Naive thymus-derived CD4-positive, alpha-beta T cell (primary cell): ENCODE data around the gene CMPK1. TPM values are rescaled to one million over a fixed set of nuclear protein-coding genes. Genes with fewer than 3 reads are reported as not detected.

Experiments used
- ATAC-seq: fragments of 150-1000 bp; cut with Tn5 transposase; 2 replicates; pipeline ENCODE4 v1.10.0; 2021; ENCODE audit warnings: mild to moderate bottlenecking, moderate library complexity
- CTCF ChIA-PET: fragments of 350-600 bp; sonication (Branson Sonifier 250); formaldehyde crosslinking; loops from one replicate; lab custom pipeline; 2021; ENCODE audit warnings: antibody characterized with exemption; lab: Charles Lee
- POLR2A ChIA-PET: fragments of 350-600 bp; sonication (Branson Sonifier 250); formaldehyde crosslinking; loops from one replicate; lab custom pipeline; 2021; ENCODE audit warnings: antibody characterized with exemption, inconsistent platforms; lab: Charles Lee
- DNase-seq, 9 donors: peaks; one replicate each; pipeline versions ENCODE4 v3.0.0 to v3.0.0-alpha.2; 2020 to 2022; ENCODE audit warnings: mixed read lengths in 1 of 9
- H3K27ac ChIP-seq: one replicate; pipeline ENCODE4 v1.7.0; 2013; ENCODE audit warnings: mild to moderate bottlenecking, low read depth, low read length, moderate library complexity
- H3K27me3 ChIP-seq, 2 donors: one replicate each; pipeline ENCODE4 v1.7.0; 2013; ENCODE audit warnings: low read length in 2 of 2, mild to moderate bottlenecking in 2 of 2, moderate library complexity in 2 of 2; ENCODE audit not compliant: control insufficient read depth in 2 of 2, insufficient read depth in 2 of 2
- H3K36me3 ChIP-seq, 3 experiments: 1 replicate in 2 of 3; 2 replicates in 1 of 3; pipeline ENCODE4 v1.7.0; 2013; ENCODE audit warnings: low read length in 3 of 3, mild to moderate bottlenecking in 3 of 3, moderate library complexity in 1 of 3; ENCODE audit not compliant: insufficient read depth in 3 of 3, control insufficient read depth in 2 of 3
- H3K4me1 ChIP-seq, 2 donors: one replicate each; pipeline ENCODE4 v1.7.0; 2013; ENCODE audit warnings: low read length in 2 of 2, mild to moderate bottlenecking in 2 of 2, moderate library complexity in 1 of 2; ENCODE audit not compliant: control insufficient read depth in 2 of 2, insufficient read depth in 2 of 2
- H3K4me3 ChIP-seq: 2 replicates; pipeline ENCODE4 v1.7.0; 2013; ENCODE audit warnings: mild to moderate bottlenecking, low read length
- H3K9me3 ChIP-seq, 3 experiments: 1 replicate in 2 of 3; 2 replicates in 1 of 3; pipeline ENCODE4 v1.7.0; 2013; ENCODE audit warnings: low read length in 3 of 3; ENCODE audit not compliant: control insufficient read depth in 2 of 3
- H3K27ac Mint-ChIP-seq, 9 donors: one replicate each; pipeline ENCODE4 v1.8.0; 2020 to 2022; ENCODE audit warnings: mixed read lengths in 9 of 9, mild to moderate bottlenecking in 8 of 9, moderate library complexity in 5 of 9, inconsistent platforms in 2 of 9
- H3K27me3 Mint-ChIP-seq, 5 donors: one replicate each; pipeline ENCODE4 v1.8.0; 2021 to 2022; ENCODE audit warnings: mixed read lengths in 5 of 5, mild to moderate bottlenecking in 1 of 5
- H3K36me3 Mint-ChIP-seq, 5 donors: one replicate each; pipeline ENCODE4 v1.8.0; 2020 to 2022; ENCODE audit warnings: mixed read lengths in 5 of 5, mild to moderate bottlenecking in 3 of 5, inconsistent platforms in 1 of 5
- H3K4me1 Mint-ChIP-seq, 7 donors: one replicate each; pipeline ENCODE4 v1.8.0; 2020 to 2022; ENCODE audit warnings: mixed read lengths in 7 of 7, mild to moderate bottlenecking in 3 of 7, inconsistent platforms in 1 of 7
- H3K4me3 Mint-ChIP-seq, 10 donors: one replicate each; pipeline ENCODE4 v1.8.0; 2020 to 2022; ENCODE audit warnings: mild to moderate bottlenecking in 10 of 10, mixed read lengths in 10 of 10, moderate library complexity in 6 of 10, inconsistent platforms in 2 of 10
- H3K9me3 Mint-ChIP-seq, 11 donors: one replicate each; pipeline ENCODE4 v1.8.0; 2020 to 2022; ENCODE audit warnings: mixed read lengths in 11 of 11, mild to moderate bottlenecking in 4 of 11, inconsistent platforms in 1 of 11, moderate library complexity in 1 of 11
- intact Hi-C, 2 donors: fragments of 100-400 bp; cut with micrococcal nuclease; formaldehyde crosslinking; loops; one replicate each; pipeline ENCODE4 v1.15.1; 2023
- polyA plus RNA-seq, 2 donors: library from polyadenylated mRNA; unstranded; fragments of 300-500 nt; fragmentation: Illumina TruSeq; gene quantifications; one replicate each; pipeline ENCODE4 v1.2.3, GENCODE V29; 2021
- total RNA-seq, 6 experiments: library from RNA in 5 of 6; stranded (reverse) in 5 of 6; gene quantifications; 1 replicate in 5 of 6; 2 replicates in 1 of 6; pipeline ENCODE4 v1.2.3 and lab custom pipeline; 2021 to 2026

Gene CMPK1
- total and polyA plus RNA-seq, 7 experiments from 2014 or later: 83.2 to 159 (median 134) TPM

DNA sequence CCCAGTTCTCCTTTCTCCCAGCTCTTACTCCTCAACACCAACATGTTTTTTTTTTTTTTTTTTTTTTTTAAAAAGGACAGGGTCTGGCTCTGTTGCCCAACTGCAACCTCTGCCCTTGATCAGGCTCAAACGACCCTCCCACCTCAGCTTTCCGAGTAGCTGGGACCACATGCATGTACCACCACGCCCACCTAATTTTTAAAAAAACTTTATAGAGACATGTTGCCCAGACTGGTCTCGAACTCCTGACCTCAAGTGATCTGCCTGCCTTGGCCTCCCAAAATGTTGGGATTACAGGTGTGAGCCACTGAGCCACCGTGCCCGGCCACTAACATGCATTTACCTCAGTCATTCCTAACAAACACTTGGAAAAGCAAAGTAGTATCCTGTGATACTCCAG, 51.4 kb downstream of the CMPK1 start:
- no peak for DNase-seq
- no peak for ATAC-seq
- Mint-ChIP-seq H3K4me3 (no peak overlapping the region), H3K27me3 (peaks cover 0 to 2% (median 0%) of the 10 kb centered on the region in 5 donors), H3K36me3 (peaks cover 0 to 15% (median 5%) of the 10 kb centered on the region in 5 donors), H3K27ac (peak overlapping the region in 1 of 9 donors; percentile 18), H3K4me1 (peaks cover 0 to 4% (median 0%) of the 10 kb centered on the region in 7 donors), H3K9me3 (no peaks in the 10 kb centered on the region)
- no peaks in the 10 kb centered on the region for H3K9me3 ChIP-seq
- H3K4me3 ChIP-seq: no peak overlapping the region
- peaks cover 0 to 3% (median 0%) of the 10 kb centered on the region in 3 experiments for H3K36me3 ChIP-seq
- ChIA-PET POLR2A (no interaction called here), CTCF (no interaction called here)
- H3K27me3 ChIP-seq: no peaks in the 10 kb centered on the region
- no peaks in the 10 kb centered on the region for H3K4me1 ChIP-seq
- no peak overlapping the region for H3K27ac ChIP-seq
- intact Hi-C loops: no loop called here

DNA sequence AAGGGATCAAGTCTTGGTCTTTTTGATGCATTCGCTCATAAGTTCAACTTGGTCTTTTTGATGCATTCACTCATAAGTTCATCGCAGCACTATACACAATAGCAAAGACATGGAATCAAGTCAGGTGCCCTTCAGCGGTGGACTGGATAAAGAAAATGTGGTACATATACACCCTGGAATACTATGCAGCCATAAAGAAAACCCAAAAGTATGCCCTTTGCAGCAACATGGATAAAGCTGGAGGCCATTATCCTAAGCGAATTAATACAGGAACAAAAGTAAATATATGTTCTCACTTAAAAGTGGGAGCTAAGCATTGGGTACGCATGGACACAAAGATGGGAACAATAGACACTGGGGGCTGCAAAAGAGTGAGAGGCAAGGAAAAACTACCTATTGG, 52.7 kb downstream of the CMPK1 start:
- Mint-ChIP-seq H3K4me3 (no peak overlapping the region), H3K27ac (no peak overlapping the region), H3K4me1 (peaks cover 0 to 4% (median 0%) of the 10 kb centered on the region in 7 donors), H3K27me3 (peaks cover 0 to 6% (median 3%) of the 10 kb centered on the region in 5 donors), H3K9me3 (no peaks in the 10 kb centered on the region), H3K36me3 (peaks cover 0 to 8% (median 5%) of the 10 kb centered on the region in 5 donors)
- H3K4me1 ChIP-seq: no peaks in the 10 kb centered on the region
- POLR2A ChIA-PET: no interaction called here
- H3K4me3 ChIP-seq: no peak overlapping the region
- CTCF ChIA-PET: no interaction called here
- ATAC-seq: no peak
- no peak for DNase-seq
- intact Hi-C loops: no loop called here
- H3K9me3 ChIP-seq: no peaks in the 10 kb centered on the region
- no peak overlapping the region for H3K27ac ChIP-seq
- no peaks in the 10 kb centered on the region for H3K36me3 ChIP-seq
- no peaks in the 10 kb centered on the region for H3K27me3 ChIP-seq

DNA sequence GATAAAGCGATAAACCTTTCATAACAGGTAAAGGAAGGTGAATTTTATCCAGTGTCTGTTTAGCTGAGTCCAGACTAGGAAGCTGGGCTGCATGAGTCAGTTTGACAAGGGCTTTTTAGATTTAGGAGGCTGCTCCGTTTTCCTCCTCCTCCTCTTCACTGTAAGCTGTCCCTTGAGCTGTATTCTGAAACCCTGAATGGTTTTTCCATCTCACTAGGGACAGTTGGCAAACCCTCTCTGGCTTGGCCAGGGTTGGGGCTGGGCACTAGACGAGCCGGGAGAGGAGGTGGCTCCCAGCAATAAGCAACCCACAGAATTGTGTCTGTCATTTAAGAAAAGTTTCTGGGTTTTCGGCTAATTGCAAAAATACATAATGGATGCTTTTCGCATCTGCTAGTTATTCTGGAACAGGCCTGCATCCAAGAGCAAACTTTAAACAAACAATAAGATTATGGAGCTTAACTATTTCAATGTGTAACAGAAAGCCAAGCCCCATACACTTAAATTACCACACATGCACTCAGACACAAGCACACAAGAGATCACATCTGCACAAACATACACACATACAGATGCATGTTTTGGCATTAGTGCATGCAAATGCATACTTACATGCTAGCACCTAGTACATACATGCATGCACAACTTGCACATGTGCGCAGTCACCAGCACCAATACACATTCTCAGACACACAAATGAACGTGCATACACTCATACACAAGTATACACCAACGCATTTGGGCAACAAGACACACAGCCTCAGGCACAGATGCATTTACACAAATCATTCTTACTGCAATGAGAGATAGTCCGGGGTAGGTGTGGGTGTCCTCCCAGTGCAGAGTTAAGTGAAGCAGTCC, 54.7 kb downstream of the CMPK1 start:
- H3K4me1 ChIP-seq: no peaks in the 10 kb centered on the region
- ChIA-PET CTCF (interaction anchor here (0.6 to 0.9 kb wide), 2 partner anchors 233 to 338 kb away, joined by 3 read pairs; no protein-coding TSS in a partner anchor), POLR2A (no interaction called here)
- H3K27ac Mint-ChIP-seq: no peak overlapping the region
- no peaks in the 10 kb centered on the region for H3K9me3 Mint-ChIP-seq
- ATAC-seq (no peak), DNase-seq (no peak)
- H3K36me3 Mint-ChIP-seq: peaks cover 0 to 4% (median 0%) of the 10 kb centered on the region in 5 donors
- no peaks in the 10 kb centered on the region for H3K9me3 ChIP-seq
- H3K4me3 Mint-ChIP-seq: no peak overlapping the region
- H3K27ac ChIP-seq: no peak overlapping the region
- no peaks in the 10 kb centered on the region for H3K36me3 ChIP-seq
- no peak overlapping the region for H3K4me3 ChIP-seq
- peaks cover 0 to 4% (median 0%) of the 10 kb centered on the region in 7 donors for H3K4me1 Mint-ChIP-seq
- no peaks in the 10 kb centered on the region for H3K27me3 ChIP-seq
- intact Hi-C loops: loop anchor here (1.0 to 2.0 kb wide), 3 partner anchors 322 to 338 kb away; no protein-coding TSS in a partner anchor
- peaks cover 3 to 9% (median 7%) of the 10 kb centered on the region in 5 donors for H3K27me3 Mint-ChIP-seq

DNA sequence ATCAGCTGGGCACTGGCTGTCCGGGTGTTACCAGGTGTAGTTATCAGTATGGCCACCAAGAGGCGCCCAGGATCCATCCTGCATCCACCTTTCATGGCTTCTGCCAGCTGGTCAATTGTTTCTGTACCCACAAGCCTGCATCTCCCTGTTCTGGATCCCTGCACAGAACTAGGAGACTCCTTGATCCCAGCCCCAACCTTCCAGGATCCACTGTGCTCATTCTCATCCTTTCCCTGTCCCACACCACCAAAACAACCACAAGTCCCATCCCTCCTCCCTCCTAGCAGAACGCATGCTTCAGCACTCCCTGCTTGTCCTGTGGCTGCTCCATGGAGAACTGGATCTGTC, 55.3 kb downstream of the CMPK1 start:
- Histone ChIP-seq H3K27me3 (no peaks in the 10 kb centered on the region), H3K9me3 (no peaks in the 10 kb centered on the region), H3K36me3 (no peaks in the 10 kb centered on the region), H3K27ac (no peak overlapping the region), H3K4me1 (no peaks in the 10 kb centered on the region), H3K4me3 (no peak overlapping the region)
- ChIA-PET CTCF (interaction anchor here (0.9 kb wide), 1 partner anchor 338 kb away, joined by 3 read pairs; no protein-coding TSS in a partner anchor), POLR2A (no interaction called here)
- ATAC-seq: peak; percentile 57
- H3K27me3 Mint-ChIP-seq: peaks cover 3 to 9% (median 7%) of the 10 kb centered on the region in 5 donors
- no peak overlapping the region for H3K4me3 Mint-ChIP-seq
- peaks cover 0 to 4% (median 0%) of the 10 kb centered on the region in 5 donors for H3K36me3 Mint-ChIP-seq
- intact Hi-C loops: loop anchor here (1.0 to 2.0 kb wide), 3 partner anchors 321 to 337 kb away; no protein-coding TSS in a partner anchor
- peaks cover 0 to 4% (median 0%) of the 10 kb centered on the region in 7 donors for H3K4me1 Mint-ChIP-seq
- no peak overlapping the region for H3K27ac Mint-ChIP-seq
- H3K9me3 Mint-ChIP-seq: no peaks in the 10 kb centered on the region
- DNase-seq: peak in 4 of 9 donors; percentile 12 to 43 (median 16)

DNA sequence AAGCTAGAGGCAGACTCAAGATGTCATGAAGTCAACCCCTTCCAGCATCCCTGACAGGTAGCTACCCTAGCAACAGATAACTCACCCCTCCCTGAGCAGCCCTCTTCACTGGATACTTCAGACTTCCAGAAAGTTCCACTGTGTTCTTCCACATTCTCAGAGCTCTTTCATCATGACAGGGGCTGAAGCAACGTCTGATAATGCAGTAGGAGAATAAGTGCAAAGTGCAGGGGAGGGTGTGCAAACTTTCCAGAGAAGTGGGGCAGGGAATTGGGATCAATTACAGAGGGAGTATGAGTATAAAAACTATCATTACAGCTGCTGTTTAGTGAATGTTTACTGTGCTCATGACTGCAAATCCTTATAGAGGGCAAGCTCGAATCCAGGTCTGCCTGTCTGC, 56.1 kb downstream of the CMPK1 start:
- peaks cover 0 to 4% (median 0%) of the 10 kb centered on the region in 5 donors for H3K36me3 Mint-ChIP-seq
- H3K4me3 Mint-ChIP-seq: no peak overlapping the region
- DNase-seq (no peak), ATAC-seq (no peak)
- H3K4me1 Mint-ChIP-seq: peaks cover 0 to 4% (median 0%) of the 10 kb centered on the region in 7 donors
- H3K27ac Mint-ChIP-seq: peak overlapping the region in 2 of 9 donors; percentile 8 to 29
- H3K9me3 Mint-ChIP-seq: no peaks in the 10 kb centered on the region
- no peaks in the 10 kb centered on the region for H3K27me3 ChIP-seq
- ChIA-PET CTCF (interaction anchor here (0.6 kb wide), 1 partner anchor 443 kb away, joined by 3 read pairs; no protein-coding TSS in a partner anchor), POLR2A (no interaction called here)
- peaks cover 10 to 15% (median 12%) of the 10 kb centered on the region in 5 donors for H3K27me3 Mint-ChIP-seq
- no peaks in the 10 kb centered on the region for H3K4me1 ChIP-seq
- H3K9me3 ChIP-seq: no peaks in the 10 kb centered on the region
- no peak overlapping the region for H3K27ac ChIP-seq
- no peak overlapping the region for H3K4me3 ChIP-seq
- no peaks in the 10 kb centered on the region for H3K36me3 ChIP-seq
- intact Hi-C loops: loop anchor here (1.0 to 2.0 kb wide), 2 partner anchors 321 to 337 kb away; no protein-coding TSS in a partner anchor

DNA sequence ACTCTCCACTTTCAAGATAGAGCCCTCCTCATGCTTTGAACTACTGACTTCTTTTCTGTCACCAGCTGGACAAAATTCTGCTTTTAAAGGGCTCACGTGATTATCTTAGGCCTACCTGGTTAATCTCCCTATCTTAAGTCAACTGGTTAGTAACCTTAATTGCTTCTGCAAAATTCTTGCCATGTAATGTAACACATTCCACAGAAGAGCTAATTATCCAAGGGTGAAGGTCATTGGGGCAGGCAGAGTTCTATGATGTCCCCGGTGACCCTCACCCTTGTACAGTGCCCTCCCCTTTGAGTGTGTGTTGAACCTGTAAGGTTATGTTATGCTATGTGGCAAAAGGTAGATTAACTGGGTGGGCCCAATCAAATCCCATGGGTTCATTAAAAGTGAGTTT, 57.3 kb downstream of the CMPK1 start:
- no peak overlapping the region for H3K27ac ChIP-seq
- intact Hi-C loops: no loop called here
- H3K4me1 Mint-ChIP-seq: peaks cover 0 to 4% (median 0%) of the 10 kb centered on the region in 7 donors
- no peaks in the 10 kb centered on the region for H3K27me3 ChIP-seq
- ATAC-seq (no peak), DNase-seq (no peak)
- H3K9me3 ChIP-seq: no peaks in the 10 kb centered on the region
- H3K4me3 Mint-ChIP-seq: no peak overlapping the region
- no peak overlapping the region for H3K4me3 ChIP-seq
- CTCF ChIA-PET: interaction anchor here (1.4 kb wide), 1 partner anchor 335 kb away, joined by 5 read pairs; no protein-coding TSS in a partner anchor
- peaks cover 0 to 4% (median 0%) of the 10 kb centered on the region in 5 donors for H3K36me3 Mint-ChIP-seq
- no peaks in the 10 kb centered on the region for H3K9me3 Mint-ChIP-seq
- H3K4me1 ChIP-seq: no peaks in the 10 kb centered on the region
- H3K36me3 ChIP-seq: no peaks in the 10 kb centered on the region
- peak overlapping the region in 1 of 9 donors; percentile 57 for H3K27ac Mint-ChIP-seq
- H3K27me3 Mint-ChIP-seq: peaks cover 10 to 21% (median 20%) of the 10 kb centered on the region in 5 donors
- POLR2A ChIA-PET: no interaction called here
